T-helper 17 cell (primary cell): ENCODE data around the gene PRKG1. TPM values are rescaled to one million over a fixed set of nuclear protein-coding genes. Genes with fewer than 3 reads are reported as not detected.
"Not testable (repeated sequence)": the region's sequence is repeated elsewhere in the genome, so short reads cannot be mapped to it uniquely, and the experiment has no call there.

ENCODE experiments used
- ATAC-seq: fragments of 150-1000 bp; cut with Tn5 transposase; 2 replicates; pipeline ENCODE4 v1.10.0; 2021; ENCODE audit warnings: mild to moderate bottlenecking, moderate library complexity
- DNase-seq, 3 donors: peaks; one replicate each; pipeline versions ENCODE4 v3.0.0 to v3.0.0-alpha.2; 2020 to 2021
- H3K9me3 ChIP-seq: one replicate; pipeline ENCODE4 v1.7.0; 2013; ENCODE audit warnings: low read length, mild to moderate bottlenecking; ENCODE audit not compliant: control insufficient read depth, poor library complexity, severe bottlenecking
- H3K27ac Mint-ChIP-seq: one replicate; pipeline ENCODE4 v1.8.0; 2022; ENCODE audit warnings: mild to moderate bottlenecking, moderate library complexity, mixed read lengths
- H3K27me3 Mint-ChIP-seq: one replicate; pipeline ENCODE4 v1.8.0; 2022; ENCODE audit warnings: mixed read lengths
- H3K36me3 Mint-ChIP-seq: one replicate; pipeline ENCODE4 v1.8.0; 2022; ENCODE audit warnings: low read depth, mixed read lengths
- H3K4me1 Mint-ChIP-seq: one replicate; pipeline ENCODE4 v1.8.0; 2022; ENCODE audit warnings: mild to moderate bottlenecking, mixed read lengths
- H3K4me3 Mint-ChIP-seq: one replicate; pipeline ENCODE4 v1.8.0; 2022; ENCODE audit warnings: mild to moderate bottlenecking, moderate library complexity, mixed read lengths
- total RNA-seq, 4 donors: library from RNA in 2 of 4; stranded (reverse) in 2 of 4; gene quantifications; one replicate each; pipeline ENCODE4 v1.2.3 and lab custom pipeline; 2022 to 2026

PRKG1 gene
- total RNA-seq, 2 donors from 2014 or later = 0.27 to 4.1 TPM

DNA sequence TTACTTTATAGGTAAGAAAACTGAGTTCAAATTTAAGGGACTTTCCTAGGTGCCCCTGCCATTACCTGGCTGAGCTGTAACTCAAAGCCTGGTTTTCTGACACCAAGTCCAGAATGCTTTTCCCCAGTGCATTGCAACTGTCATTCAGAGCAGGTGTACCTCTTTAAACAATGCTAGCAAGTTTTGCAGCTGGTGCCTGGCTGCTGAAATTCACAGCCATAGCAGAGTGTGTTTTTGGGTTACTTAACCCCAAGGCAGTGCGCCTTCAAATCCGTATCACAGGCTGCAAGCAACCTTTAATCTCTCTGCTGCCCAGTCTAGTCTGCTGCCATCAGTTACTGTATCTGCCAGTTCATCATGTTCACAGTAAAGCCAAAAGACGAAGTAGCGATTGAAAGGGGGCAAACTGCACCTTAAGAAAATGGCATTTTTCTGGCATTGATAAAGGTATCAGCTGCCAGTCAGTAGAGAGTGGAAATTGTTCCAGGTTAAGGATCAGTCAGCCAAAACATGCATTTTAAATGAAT lies 359.7 kb downstream of the PRKG1 start:
- H3K9me3 ChIP-seq = no peaks in the 10 kb centered on the region
- peaks cover under 1% of the 10 kb centered on the region for H3K27me3 Mint-ChIP-seq
- H3K4me1 Mint-ChIP-seq = no peaks in the 10 kb centered on the region
- no peak overlapping the region for H3K4me3 Mint-ChIP-seq
- H3K27ac Mint-ChIP-seq = no peak overlapping the region
- H3K36me3 Mint-ChIP-seq = no peaks in the 10 kb centered on the region
- ATAC-seq (no peak), DNase-seq (no peak)

DNA sequence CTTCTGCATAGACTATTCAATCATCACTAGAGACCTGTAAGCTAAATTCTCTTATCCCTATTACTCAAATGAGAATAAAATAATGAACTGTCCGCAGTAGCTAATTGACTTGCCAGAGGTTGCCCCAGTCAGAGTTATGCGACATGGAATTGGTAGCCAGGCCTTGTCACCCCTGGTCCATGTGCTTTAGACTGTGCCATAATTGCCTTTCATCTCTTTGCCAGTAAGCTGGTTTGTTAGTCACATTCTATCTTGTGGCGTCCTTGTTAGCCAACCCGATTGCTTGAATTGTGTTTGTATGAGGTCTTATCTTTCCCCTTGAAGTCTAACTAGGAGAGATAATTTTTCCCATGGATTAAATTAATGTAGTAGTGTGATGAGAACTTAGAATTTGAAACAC lies 362.5 kb downstream of the PRKG1 start:
- Mint-ChIP-seq H3K36me3 (no peaks in the 10 kb centered on the region), H3K4me1 (no peaks in the 10 kb centered on the region), H3K27me3 (peaks cover 5% of the 10 kb centered on the region), H3K4me3 (no peak overlapping the region), H3K27ac (no peak overlapping the region)
- ATAC-seq (no peak), DNase-seq (no peak)
- H3K9me3 ChIP-seq = no peaks in the 10 kb centered on the region

DNA sequence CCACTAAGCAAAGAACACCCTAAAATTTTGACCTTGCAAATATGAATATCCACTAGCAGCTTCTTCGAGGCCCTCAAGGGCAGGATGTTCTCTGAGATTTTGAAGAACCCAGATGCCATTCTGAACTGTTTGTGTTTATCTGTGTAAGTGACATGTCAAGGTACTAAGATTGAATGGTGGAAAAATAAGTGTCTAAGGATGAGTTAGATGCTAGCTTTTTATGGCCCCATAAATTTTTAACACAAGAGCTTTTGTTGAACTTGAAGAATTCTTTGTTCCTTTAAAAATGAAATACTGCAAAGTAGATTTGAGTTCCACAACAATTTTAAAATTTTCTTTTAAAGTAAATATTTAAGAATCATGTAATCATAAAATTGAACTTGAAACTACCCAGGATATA lies 365.4 kb downstream of the PRKG1 start:
- no peak overlapping the region for H3K4me3 Mint-ChIP-seq
- no peak for ATAC-seq

DNA sequence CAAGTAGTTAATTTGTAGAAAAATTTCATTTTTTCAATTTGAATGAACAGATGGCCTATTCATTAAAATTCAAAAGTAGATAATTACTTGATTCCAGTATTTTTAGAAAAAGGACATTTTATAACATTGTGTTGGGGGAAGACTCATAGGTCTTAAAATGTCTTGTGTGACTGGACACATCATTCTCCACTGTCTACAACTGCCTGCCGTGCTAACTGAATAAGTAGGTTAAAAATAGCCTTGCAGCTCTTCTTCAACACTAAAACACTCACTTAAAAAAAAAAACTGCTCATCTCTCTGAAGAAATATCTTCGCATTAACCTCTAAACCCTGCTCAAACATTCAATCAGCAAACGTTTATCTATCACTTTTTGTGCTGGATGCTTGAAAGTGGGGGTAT lies 371.3 kb downstream of the PRKG1 start:
- ATAC-seq (no peak), DNase-seq (no peak)
- Mint-ChIP-seq H3K4me3 (no peak overlapping the region), H3K27me3 (peaks cover 6% of the 10 kb centered on the region), H3K36me3 (no peaks in the 10 kb centered on the region), H3K4me1 (no peaks in the 10 kb centered on the region), H3K27ac (no peak overlapping the region)
- H3K9me3 ChIP-seq = no peaks in the 10 kb centered on the region

More for the DNA sequence above, 365.4 kb downstream of the PRKG1 start:
- no peaks in the 10 kb centered on the region for H3K36me3 Mint-ChIP-seq
- H3K4me1 Mint-ChIP-seq = no peaks in the 10 kb centered on the region
- no peaks in the 10 kb centered on the region for H3K9me3 ChIP-seq
- H3K27me3 Mint-ChIP-seq = peaks cover 11% of the 10 kb centered on the region
- DNase-seq = no peak
- no peak overlapping the region for H3K27ac Mint-ChIP-seq

DNA sequence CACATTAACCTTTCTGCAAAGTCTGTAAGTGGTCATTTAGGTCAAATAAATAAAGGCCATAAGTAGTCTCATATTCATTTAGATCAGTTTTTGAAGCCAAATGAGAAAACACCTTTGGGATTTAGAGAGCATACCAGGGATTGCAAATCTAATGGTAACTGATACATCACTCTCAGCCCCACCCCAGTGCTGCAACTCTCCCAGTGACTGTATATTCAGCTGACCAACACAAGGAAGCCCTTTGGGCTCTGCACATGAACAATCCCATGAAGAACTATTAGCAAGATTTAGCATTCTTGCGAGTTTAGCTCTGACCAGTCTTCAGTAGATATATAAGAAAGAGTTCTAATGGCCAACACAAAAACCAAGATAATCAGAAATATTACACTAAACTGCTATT lies 372.8 kb downstream of the PRKG1 start:
- DNase-seq (no peak), ATAC-seq (no peak)
- H3K4me3 Mint-ChIP-seq = no peak overlapping the region
- H3K27ac Mint-ChIP-seq = no peak overlapping the region
- no peaks in the 10 kb centered on the region for H3K9me3 ChIP-seq
- no peaks in the 10 kb centered on the region for H3K36me3 Mint-ChIP-seq
- H3K27me3 Mint-ChIP-seq = peaks cover 6% of the 10 kb centered on the region
- H3K4me1 Mint-ChIP-seq = no peaks in the 10 kb centered on the region

DNA sequence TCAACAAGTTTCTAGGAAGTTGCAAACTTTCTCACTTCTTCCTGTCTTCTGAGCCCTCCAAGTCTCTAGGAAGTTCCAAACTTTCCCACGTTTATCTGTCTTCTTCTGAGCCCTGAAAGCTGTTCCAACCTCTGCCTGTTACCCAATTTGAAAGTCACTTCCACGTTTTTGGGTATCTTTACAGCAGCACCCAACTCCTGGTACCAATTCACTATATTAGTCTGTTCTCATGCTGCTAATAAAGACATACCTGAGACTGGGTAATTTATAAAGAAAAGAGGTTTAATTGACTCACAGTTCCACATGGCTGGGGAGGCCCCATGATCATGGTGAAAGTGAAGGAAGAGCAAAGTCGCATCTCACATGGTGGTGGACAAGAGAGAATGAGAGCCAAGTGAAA lies 381.5 kb downstream of the PRKG1 start:
- DNase-seq, H3K27me3 Mint-ChIP-seq, H3K36me3 Mint-ChIP-seq, H3K4me1 Mint-ChIP-seq, H3K4me3 Mint-ChIP-seq, H3K9me3 ChIP-seq, ATAC-seq, H3K27ac Mint-ChIP-seq: not testable (repeated sequence)

DNA sequence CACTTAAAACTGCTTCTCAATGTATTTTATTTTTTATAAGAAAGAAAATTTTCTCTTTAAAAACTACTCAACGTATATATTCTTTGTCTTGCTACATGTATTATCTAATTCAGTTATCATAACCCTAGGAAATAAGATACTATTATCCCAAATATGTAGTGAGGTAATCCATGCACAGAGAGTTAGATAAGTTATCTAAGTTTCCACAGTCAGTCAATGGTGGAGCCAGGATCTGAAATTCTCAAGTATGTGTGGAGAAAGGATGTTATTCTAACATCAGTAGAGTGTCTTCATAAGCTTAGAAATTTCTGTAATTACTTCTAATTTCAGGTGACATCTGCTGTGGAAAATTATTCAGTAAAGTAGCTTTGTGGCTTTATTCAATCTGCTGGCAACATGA lies 385.2 kb downstream of the PRKG1 start:
- ATAC-seq = no peak
- Mint-ChIP-seq H3K4me1 (no peaks in the 10 kb centered on the region), H3K4me3 (no peak overlapping the region), H3K36me3 (no peaks in the 10 kb centered on the region), H3K27me3 (no peaks in the 10 kb centered on the region), H3K27ac (no peak overlapping the region)
- no peaks in the 10 kb centered on the region for H3K9me3 ChIP-seq
- DNase-seq = no peak

DNA sequence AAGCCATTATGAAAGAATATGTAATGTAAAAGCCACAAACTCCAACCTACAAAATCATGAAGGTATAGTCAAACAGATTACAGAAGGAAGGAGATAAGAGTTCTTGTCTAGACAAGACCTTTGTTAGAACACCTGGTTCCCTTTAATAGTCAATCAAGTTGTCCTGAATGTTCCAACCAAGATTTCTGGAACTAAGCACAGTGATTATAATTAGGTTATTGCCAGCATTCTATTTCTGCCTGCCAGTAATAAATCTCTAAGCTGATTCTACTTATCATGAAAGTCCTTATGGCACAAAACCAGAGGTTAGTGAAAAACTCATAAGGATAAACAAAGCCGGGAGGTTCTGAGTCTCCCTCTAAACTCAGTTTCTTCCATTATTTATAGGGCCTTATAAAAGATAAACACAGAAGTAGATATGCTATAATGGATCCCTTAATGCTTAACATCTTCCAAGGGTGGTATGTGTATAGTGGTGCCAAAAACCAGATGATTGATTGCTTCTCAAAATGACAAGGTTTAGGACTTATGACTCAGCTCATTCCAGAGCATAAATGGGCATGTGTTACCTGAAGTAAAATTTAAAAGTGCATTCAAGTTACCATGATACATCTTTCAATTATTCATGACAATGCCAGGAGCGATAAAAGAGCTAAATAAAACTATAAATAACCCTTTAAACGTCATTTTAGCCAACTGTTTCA lies 387.9 kb downstream of the PRKG1 start:
- Mint-ChIP-seq H3K4me1 (no peaks in the 10 kb centered on the region), H3K27ac (no peak overlapping the region), H3K36me3 (no peaks in the 10 kb centered on the region), H3K27me3 (no peaks in the 10 kb centered on the region), H3K4me3 (no peak overlapping the region)
- no peaks in the 10 kb centered on the region for H3K9me3 ChIP-seq
- no peak for ATAC-seq
- no peak for DNase-seq

DNA sequence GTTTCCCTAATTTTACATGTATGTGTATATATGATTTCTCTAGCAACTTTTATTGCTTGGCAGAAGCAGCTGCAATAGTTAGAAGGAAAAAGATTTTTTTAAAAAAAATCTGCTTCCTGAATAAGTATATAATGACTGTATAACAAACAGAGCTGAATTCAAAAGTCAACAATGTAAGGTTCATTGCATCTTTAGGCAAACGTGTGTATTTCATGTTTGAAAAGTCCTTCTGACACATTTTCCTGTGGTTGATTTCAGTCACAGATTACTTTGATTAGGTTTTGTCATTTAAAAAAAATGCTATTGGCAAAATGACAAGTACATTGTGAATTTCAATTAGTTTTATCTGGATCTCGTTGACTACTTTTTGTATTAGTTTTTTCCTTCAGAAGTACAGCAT lies 394.1 kb downstream of the PRKG1 start:
- no peak for ATAC-seq
- no peaks in the 10 kb centered on the region for H3K9me3 ChIP-seq
- no peak for DNase-seq
- H3K4me3 Mint-ChIP-seq = no peak overlapping the region
- no peak overlapping the region for H3K27ac Mint-ChIP-seq
- no peaks in the 10 kb centered on the region for H3K36me3 Mint-ChIP-seq
- no peaks in the 10 kb centered on the region for H3K27me3 Mint-ChIP-seq
- no peaks in the 10 kb centered on the region for H3K4me1 Mint-ChIP-seq

DNA sequence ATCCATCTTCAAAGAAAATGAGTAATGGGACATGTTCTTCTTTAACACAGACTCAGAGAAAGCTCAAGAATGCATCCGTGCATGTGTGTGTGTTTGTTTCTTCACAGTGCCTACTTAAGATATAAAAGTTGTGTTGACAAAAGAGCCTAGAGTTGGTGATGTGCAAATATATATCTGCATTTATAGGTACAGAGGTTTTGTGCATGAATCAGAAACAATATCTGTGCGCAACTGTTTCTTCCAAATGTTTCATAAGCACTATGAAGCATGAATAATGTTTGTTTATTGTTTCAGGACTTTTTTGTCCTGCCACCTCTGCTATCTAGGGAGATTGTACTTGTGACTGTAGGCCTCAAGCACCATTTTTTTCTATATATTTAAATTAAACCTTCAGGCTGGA lies 395.4 kb downstream of the PRKG1 start:
- ATAC-seq = no peak
- Mint-ChIP-seq H3K4me1 (no peaks in the 10 kb centered on the region), H3K27me3 (no peaks in the 10 kb centered on the region), H3K4me3 (no peak overlapping the region), H3K36me3 (no peaks in the 10 kb centered on the region), H3K27ac (no peak overlapping the region)
- no peak for DNase-seq
- no peaks in the 10 kb centered on the region for H3K9me3 ChIP-seq

DNA sequence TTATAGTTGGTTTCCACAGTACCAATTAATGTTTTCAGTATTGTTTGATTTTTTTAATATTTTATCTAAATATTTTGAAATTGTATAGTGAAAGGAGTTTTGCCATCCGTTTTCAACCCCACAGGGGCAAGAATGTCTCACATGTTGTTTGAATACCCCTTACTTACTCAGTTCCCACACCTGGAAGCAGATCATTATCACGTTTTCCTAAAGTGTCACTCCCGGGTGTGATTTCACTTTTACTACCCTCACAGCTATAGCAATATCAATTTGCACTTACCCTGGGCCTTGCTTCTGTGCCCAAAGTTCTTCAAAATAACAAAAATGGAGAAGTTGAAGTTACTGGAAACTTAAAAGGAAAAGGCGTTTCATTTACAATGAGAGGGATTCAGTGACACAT lies 397.0 kb downstream of the PRKG1 start:
- Mint-ChIP-seq H3K27ac (no peak overlapping the region), H3K4me1 (no peaks in the 10 kb centered on the region), H3K4me3 (no peak overlapping the region), H3K27me3 (no peaks in the 10 kb centered on the region), H3K36me3 (no peaks in the 10 kb centered on the region)
- no peaks in the 10 kb centered on the region for H3K9me3 ChIP-seq
- no peak for DNase-seq
- no peak for ATAC-seq

DNA sequence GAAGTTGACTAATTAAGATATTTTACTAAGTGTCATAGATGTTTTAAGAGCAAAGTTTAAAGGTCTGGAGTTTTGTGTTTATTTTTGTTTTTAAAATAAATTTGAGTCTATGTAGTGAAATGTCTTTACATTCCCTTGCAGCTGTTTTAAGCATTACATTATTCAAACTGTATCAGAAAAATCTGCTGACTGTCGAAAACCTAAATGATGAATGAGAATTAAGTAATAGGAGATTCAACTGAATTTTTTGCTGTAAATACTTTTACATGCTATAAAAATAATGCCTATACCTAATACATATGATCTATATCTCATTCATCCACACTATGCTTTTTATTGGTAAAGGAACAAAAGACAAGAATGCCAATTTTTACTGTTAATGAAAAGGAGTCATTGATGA lies 397.9 kb downstream of the PRKG1 start:
- H3K27me3 Mint-ChIP-seq = no peaks in the 10 kb centered on the region
- no peaks in the 10 kb centered on the region for H3K36me3 Mint-ChIP-seq
- no peak overlapping the region for H3K4me3 Mint-ChIP-seq
- no peak overlapping the region for H3K27ac Mint-ChIP-seq
- ATAC-seq = no peak
- H3K9me3 ChIP-seq = no peaks in the 10 kb centered on the region
- DNase-seq = no peak
- H3K4me1 Mint-ChIP-seq = no peaks in the 10 kb centered on the region

DNA sequence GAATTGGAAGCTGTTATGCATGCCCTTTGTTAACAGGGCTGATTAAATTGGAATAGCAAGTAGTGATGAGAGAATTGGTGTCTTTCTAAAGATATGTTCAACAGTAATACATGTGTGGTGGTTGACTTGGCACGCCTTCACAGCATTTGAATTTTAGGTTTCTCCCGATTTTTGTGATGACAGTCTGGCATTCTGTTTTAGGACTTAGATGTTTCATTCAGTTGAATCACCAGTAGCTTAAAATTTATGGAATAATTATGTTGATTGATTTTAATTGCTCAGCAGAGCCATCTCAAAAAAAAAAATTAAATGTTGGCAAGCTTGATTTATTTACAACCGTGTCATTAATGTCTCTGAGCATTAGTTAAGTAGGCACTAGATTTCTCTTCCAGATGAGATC lies 405.4 kb downstream of the PRKG1 start:
- no peaks in the 10 kb centered on the region for H3K36me3 Mint-ChIP-seq
- no peak overlapping the region for H3K27ac Mint-ChIP-seq
- ATAC-seq = no peak
- H3K4me3 Mint-ChIP-seq = no peak overlapping the region
- H3K4me1 Mint-ChIP-seq = no peaks in the 10 kb centered on the region
- no peaks in the 10 kb centered on the region for H3K9me3 ChIP-seq
- DNase-seq = no peak
- peaks cover 4% of the 10 kb centered on the region for H3K27me3 Mint-ChIP-seq

DNA sequence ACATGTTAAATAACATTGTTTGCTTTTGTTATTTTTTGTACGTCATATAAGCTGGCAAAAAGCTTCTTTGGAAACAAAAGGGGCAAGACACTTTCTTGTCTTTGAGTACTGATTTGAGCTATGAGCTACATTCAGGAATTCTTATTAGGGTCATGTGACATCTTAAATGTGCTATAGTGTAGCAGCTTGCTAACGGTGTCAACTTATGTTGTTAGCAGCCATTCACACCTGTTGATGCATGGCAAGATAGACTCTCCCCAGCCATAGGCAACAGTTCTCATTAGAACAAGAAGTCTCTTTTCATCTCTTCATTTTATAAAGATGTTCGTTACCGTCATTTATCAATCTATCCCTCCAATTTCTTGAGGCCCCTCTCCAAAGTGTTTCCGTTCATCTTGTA lies 411.4 kb downstream of the PRKG1 start:
- ATAC-seq (no peak), DNase-seq (no peak)
- no peak overlapping the region for H3K27ac Mint-ChIP-seq
- H3K4me3 Mint-ChIP-seq = no peak overlapping the region
- H3K27me3 Mint-ChIP-seq = peaks cover 4% of the 10 kb centered on the region
- H3K36me3 Mint-ChIP-seq = no peaks in the 10 kb centered on the region
- no peaks in the 10 kb centered on the region for H3K9me3 ChIP-seq
- no peaks in the 10 kb centered on the region for H3K4me1 Mint-ChIP-seq
